Measurements from ENCODE around the gene FAM89B. TPM values are rescaled to one million over a fixed set of nuclear protein-coding genes. Genes with fewer than 3 reads are reported as not detected.
A peak's percentile ranks its signal among the peaks of the same experiment; 100 is the strongest.
"Not testable (repeated sequence)": the region's sequence is repeated elsewhere in the genome, so short reads cannot be mapped to it uniquely, and the experiment has no call there.

Gene FAM89B
- total RNA-seq, 2 experiments from 2014 or later, result 23.3 to 27.3 TPM

DNA sequence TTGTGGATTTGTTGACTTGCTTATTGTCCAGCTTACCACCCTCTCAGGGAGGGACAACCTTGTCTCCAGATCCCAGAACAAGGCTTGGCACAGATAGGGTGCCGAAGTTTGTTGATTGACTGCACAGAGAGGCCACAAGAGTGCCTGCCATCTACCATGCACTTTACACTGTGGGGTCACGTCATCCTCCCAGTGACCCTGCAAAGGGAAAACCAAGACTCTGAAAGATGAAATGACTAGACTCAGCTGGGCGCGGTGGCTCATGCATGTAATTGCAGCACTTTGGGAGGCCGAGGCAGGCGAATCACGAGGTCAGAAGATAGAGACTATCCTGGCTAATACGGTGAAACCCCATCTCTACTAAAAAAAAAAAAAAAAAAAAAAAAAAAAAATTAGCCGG is 9.6 kb upstream of the FAM89B start:
- POLR2A ChIA-PET, result interaction anchor here (1.0 to 3.8 kb wide), 2 partner anchors 13 to 66 kb away, joined by 4 to 15 read pairs; partner anchors contain the start of gene EHBP1L1
- no peaks in the 10 kb centered on the region for H3K27me3 Mint-ChIP-seq
- no peak overlapping the region for H3K4me3 ChIP-seq (ENCODE audit: low read length)
- H3K9me3 ChIP-seq (ENCODE audit: control insufficient read depth in 1 of 2, insufficient read depth in 1 of 2, low read length in 2 of 2), result no peaks in the 10 kb centered on the region
- H3K27ac ChIP-seq (ENCODE audit: low read depth in 1 of 2, low read length in 2 of 2), result no peak overlapping the region
- peaks cover 60% of the 10 kb centered on the region for H3K4me1 Mint-ChIP-seq (ENCODE audit: low read depth)
- intact Hi-C loops (cut with DNase I, micrococcal nuclease), result no loop called here
- peak overlapping the region; percentile 84 for H3K27ac Mint-ChIP-seq
- no peak overlapping the region for H3K4me3 Mint-ChIP-seq
- peaks cover 82% of the 10 kb centered on the region for H3K4me1 ChIP-seq (ENCODE audit: insufficient read depth, low read length)
- H3K36me3 ChIP-seq (ENCODE audit: insufficient read depth, low read length), result peaks cover 3% of the 10 kb centered on the region
- H3K9me3 Mint-ChIP-seq, result no peaks in the 10 kb centered on the region
- no peak for DNase-seq
- TF ChIP-seq CTCF (IDR thresholded peaks at IDR 0.05), result no peak
- no peaks in the 10 kb centered on the region for H3K27me3 ChIP-seq (ENCODE audit: control insufficient read depth in 1 of 2, insufficient read depth in 2 of 2, low read length in 2 of 2)
- peaks cover 6% of the 10 kb centered on the region for H3K36me3 Mint-ChIP-seq (ENCODE audit: low read depth)
- no peak for ATAC-seq (ENCODE audit: poor library complexity)
- CTCF ChIA-PET, result interaction anchor here (0.8 to 4.4 kb wide), 2 partner anchors 11 to 23 kb away, joined by 4 to 17 read pairs; no protein-coding TSS in a partner anchor

GRCh38 chr11:65563601-65564000 is 8.7 kb upstream of the FAM89B start:
- no peaks in the 10 kb centered on the region for H3K27me3 ChIP-seq (ENCODE audit: control insufficient read depth in 1 of 2, insufficient read depth in 2 of 2, low read length in 2 of 2)
- Mint-ChIP-seq H3K4me3 (no peak overlapping the region), H3K27ac (peak overlapping the region; percentile 84), H3K36me3 (ENCODE audit: low read depth) (peaks cover 12% of the 10 kb centered on the region), H3K4me1 (ENCODE audit: low read depth) (peaks cover 68% of the 10 kb centered on the region), H3K27me3 (no peaks in the 10 kb centered on the region), H3K9me3 (no peaks in the 10 kb centered on the region)
- H3K9me3 ChIP-seq (ENCODE audit: control insufficient read depth in 1 of 2, insufficient read depth in 1 of 2, low read length in 2 of 2), result no peaks in the 10 kb centered on the region
- no peak for DNase-seq
- no peak overlapping the region for H3K27ac ChIP-seq (ENCODE audit: low read depth in 1 of 2, low read length in 2 of 2)
- intact Hi-C loops (cut with DNase I, micrococcal nuclease), result no loop called here
- H3K36me3 ChIP-seq (ENCODE audit: insufficient read depth, low read length), result peaks cover 7% of the 10 kb centered on the region
- ChIA-PET CTCF (interaction anchor here (4.4 kb wide), 1 partner anchor 12 kb away, joined by 17 read pairs; no protein-coding TSS in a partner anchor), POLR2A (interaction anchor here (1.0 to 2.8 kb wide), 2 partner anchors 65 to 67 kb away, joined by 4 to 18 read pairs; partner anchors contain the start of gene MALAT1)
- no peak for ATAC-seq (ENCODE audit: poor library complexity)
- no peak for TF ChIP-seq CTCF (IDR thresholded peaks at IDR 0.05)
- peaks cover 88% of the 10 kb centered on the region for H3K4me1 ChIP-seq (ENCODE audit: insufficient read depth, low read length)
- H3K4me3 ChIP-seq (ENCODE audit: low read length), result no peak overlapping the region

GRCh38 chr11:65564879-65565559 is 7.3 kb upstream of the FAM89B start:
- Mint-ChIP-seq H3K36me3 (ENCODE audit: low read depth) (peaks cover 25% of the 10 kb centered on the region), H3K4me3 (peak overlapping the region; percentile 82), H3K27ac (peak overlapping the region; percentile 98), H3K4me1 (ENCODE audit: low read depth) (peaks cover 71% of the 10 kb centered on the region)
- Histone ChIP-seq H3K4me1 (ENCODE audit: insufficient read depth, low read length) (peaks cover 87% of the 10 kb centered on the region), H3K4me3 (ENCODE audit: low read length) (peak overlapping the region; percentile 25), H3K27ac (ENCODE audit: low read depth in 1 of 2, low read length in 2 of 2) (peak overlapping the region; percentile 82 to 88)
- H3K27me3 Mint-ChIP-seq; intact Hi-C loops (cut with DNase I, micrococcal nuclease); H3K9me3 ChIP-seq (ENCODE audit: control insufficient read depth in 1 of 2, insufficient read depth in 1 of 2, low read length in 2 of 2); H3K9me3 Mint-ChIP-seq; H3K36me3 ChIP-seq (ENCODE audit: insufficient read depth, low read length); H3K27me3 ChIP-seq (ENCODE audit: control insufficient read depth in 1 of 2, insufficient read depth in 2 of 2, low read length in 2 of 2): not testable (repeated sequence)
- ChIA-PET POLR2A (interaction anchor here (0.8 to 3.6 kb wide), 12 partner anchors 8 to 295 kb away, joined by 3 to 22 read pairs (median 8); partner anchors contain the start of genes EHBP1L1, MALAT1, MUS81 and PCNX3), CTCF (interaction anchor here (0.8 to 4.4 kb wide), 5 partner anchors 13 to 24 kb away, joined by 3 to 30 read pairs (median 5); no protein-coding TSS in a partner anchor)
- DNase-seq (peak in 5 of 14 experiments; percentile 33 to 75 (median 51)), ATAC-seq (ENCODE audit: poor library complexity) (peak; percentile 15)

Data from CD4-positive, alpha-beta T cell (primary cell).